H9 (cell line): ENCODE data around the gene TTBK1. TPM values are rescaled to one million over a fixed set of nuclear protein-coding genes. Genes with fewer than 3 reads are reported as not detected.

Experiments used
- DNase-seq: peaks from one replicate; pipeline ENCODE4 v3.0.0-alpha.2; 2017
- H2AFZ ChIP-seq: one replicate; pipeline ENCODE4 v1.6.1; 2013; ENCODE audit warnings: mild to moderate bottlenecking, low read length, control low read depth, moderate library complexity
- H2AK5ac ChIP-seq: 2 replicates; pipeline ENCODE4 v1.6.1; 2013; ENCODE audit warnings: low read length, control low read depth, mixed read lengths; ENCODE audit not compliant: insufficient read length
- H2BK120ac ChIP-seq: one replicate; pipeline ENCODE4 v1.6.1; 2013; ENCODE audit warnings: low read depth, mild to moderate bottlenecking, low read length, control low read depth, inconsistent platforms; ENCODE audit not compliant: poor library complexity, severe bottlenecking
- H2BK12ac ChIP-seq: 2 replicates; pipeline ENCODE4 v1.6.1; 2013; ENCODE audit warnings: low read length, control low read depth, mixed read lengths, low read depth; ENCODE audit not compliant: insufficient read length
- H2BK15ac ChIP-seq: 2 replicates; pipeline ENCODE4 v1.6.1; 2013; ENCODE audit warnings: low read depth, low read length, control low read depth
- H2BK20ac ChIP-seq: one replicate; pipeline ENCODE4 v1.6.1; 2013; ENCODE audit warnings: low read depth, mild to moderate bottlenecking, low read length, control low read depth, inconsistent platforms; ENCODE audit not compliant: poor library complexity, severe bottlenecking
- H2BK5ac ChIP-seq: 2 replicates; pipeline ENCODE4 v1.6.1; 2013; ENCODE audit warnings: low read length, control low read depth, mixed read lengths; ENCODE audit not compliant: insufficient read length
- H3K14ac ChIP-seq: 2 replicates; pipeline ENCODE4 v1.6.1; 2013; ENCODE audit warnings: low read length, control low read depth; ENCODE audit not compliant: insufficient read depth
- H3K18ac ChIP-seq: 2 replicates; pipeline ENCODE4 v1.6.1; 2013; ENCODE audit warnings: low read depth, mild to moderate bottlenecking, mixed read lengths, low read length, control low read depth; ENCODE audit not compliant: insufficient read length
- H3K23ac ChIP-seq: 2 replicates; pipeline ENCODE4 v1.6.1; 2013; ENCODE audit warnings: low read length, control low read depth, mixed read lengths, low read depth; ENCODE audit not compliant: insufficient read length
- H3K23me2 ChIP-seq: 2 replicates; pipeline ENCODE4 v1.6.1; 2013; ENCODE audit warnings: low read depth, mild to moderate bottlenecking, mixed read lengths, low read length, control low read depth; ENCODE audit not compliant: insufficient read length, poor library complexity, severe bottlenecking
- H3K27ac ChIP-seq: 2 replicates; pipeline ENCODE4 v1.5.1; 2013; ENCODE audit warnings: low read length, control low read depth, mixed read lengths, low read depth; ENCODE audit not compliant: insufficient read length
- H3K27me3 ChIP-seq: 2 replicates; pipeline ENCODE4 v1.6.1; 2013; ENCODE audit warnings: low read length, control low read depth, inconsistent platforms; ENCODE audit not compliant: insufficient read depth
- H3K4ac ChIP-seq: 2 replicates; pipeline ENCODE4 v1.6.1; 2013; ENCODE audit warnings: low read depth, mild to moderate bottlenecking, control low read depth, inconsistent platforms, low read length, moderate library complexity
- H3K4me1 ChIP-seq: 2 replicates; pipeline ENCODE4 v1.6.1; 2013; ENCODE audit warnings: low read length, control low read depth, inconsistent platforms; ENCODE audit not compliant: insufficient read depth
- H3K4me2 ChIP-seq: 2 replicates; pipeline ENCODE4 v1.6.1; 2013; ENCODE audit warnings: low read length, control low read depth, mixed read lengths; ENCODE audit not compliant: insufficient read length, insufficient read depth
- H3K56ac ChIP-seq: 2 replicates; pipeline ENCODE4 v1.6.1; 2013; ENCODE audit warnings: low read depth, mild to moderate bottlenecking, mixed read lengths, low read length, control low read depth; ENCODE audit not compliant: insufficient read length
- H3K79me1 ChIP-seq: 2 replicates; pipeline ENCODE4 v1.6.1; 2013; ENCODE audit warnings: low read depth, mild to moderate bottlenecking, moderate library complexity, low read length, control low read depth, inconsistent platforms; ENCODE audit not compliant: insufficient read depth, poor library complexity, severe bottlenecking
- H3K79me2 ChIP-seq: 2 replicates; pipeline ENCODE4 v1.6.1; 2013; ENCODE audit warnings: low read length, control low read depth, inconsistent platforms; ENCODE audit not compliant: insufficient read depth
- H3K9ac ChIP-seq: 2 replicates; pipeline ENCODE4 v1.6.1; 2013; ENCODE audit warnings: low read length, control low read depth, mixed read lengths; ENCODE audit not compliant: insufficient read length; ENCODE audit errors: extremely low read depth
- H3K9me3 ChIP-seq: one replicate; pipeline ENCODE4 v1.6.1; 2013; ENCODE audit warnings: low read depth, low read length, inconsistent platforms; ENCODE audit not compliant: control insufficient read depth
- H3T11ph ChIP-seq: one replicate; pipeline ENCODE4 v1.6.1; 2013; ENCODE audit warnings: mild to moderate bottlenecking, low read length, control low read depth, inconsistent platforms
- H4K20me1 ChIP-seq: one replicate; pipeline ENCODE4 v1.6.1; 2013; ENCODE audit not compliant: control insufficient read depth, insufficient read length, insufficient read depth
- H4K5ac ChIP-seq: 2 replicates; pipeline ENCODE4 v1.6.1; 2013; ENCODE audit warnings: low read depth, mild to moderate bottlenecking, mixed read lengths, low read length, control low read depth; ENCODE audit not compliant: insufficient read length
- H4K8ac ChIP-seq: replicated peaks from 2 replicates; pipeline ENCODE4 v1.6.1; 2013; ENCODE audit warnings: low read length, control low read depth, mixed read lengths, low read depth; ENCODE audit not compliant: insufficient read length
- H4K91ac ChIP-seq: 2 replicates; pipeline ENCODE4 v1.6.1; 2013; ENCODE audit warnings: low read depth, mild to moderate bottlenecking, moderate library complexity, mixed read lengths, low read length, control low read depth; ENCODE audit not compliant: insufficient read length
- H3K27ac Mint-ChIP-seq, 3 experiments: 2 replicates in 2 of 3; 3 replicates in 1 of 3; pipeline ENCODE4 v1.8.0; 2020 to 2021; ENCODE audit warnings: mixed read lengths in 3 of 3, mild to moderate bottlenecking in 1 of 3, moderate library complexity in 1 of 3
- H3K27me3 Mint-ChIP-seq: 2 replicates; pipeline ENCODE4 v1.8.0; 2021; ENCODE audit warnings: low read depth, mild to moderate bottlenecking, moderate library complexity, mixed read lengths
- H3K36me3 Mint-ChIP-seq, 3 experiments: 2 replicates in 2 of 3; 3 replicates in 1 of 3; pipeline ENCODE4 v1.8.0; 2020 to 2021; ENCODE audit warnings: low read depth in 3 of 3, mixed read lengths in 3 of 3; ENCODE audit not compliant: insufficient read depth in 1 of 3
- H3K4me1 Mint-ChIP-seq, 2 experiments: 2 replicates each; pipeline ENCODE4 v1.8.0; 2020; ENCODE audit warnings: mixed read lengths in 2 of 2
- H3K4me3 Mint-ChIP-seq, 2 experiments: 2 replicates in 1 of 2; 3 replicates in 1 of 2; pipeline ENCODE4 v1.8.0; 2020 to 2021; ENCODE audit warnings: mild to moderate bottlenecking in 2 of 2, mixed read lengths in 2 of 2, moderate library complexity in 1 of 2
- H3K9me3 Mint-ChIP-seq, 2 experiments: 2 replicates in 1 of 2; 3 replicates in 1 of 2; pipeline ENCODE4 v1.8.0; 2020; ENCODE audit warnings: mild to moderate bottlenecking in 2 of 2, mixed read lengths in 2 of 2, moderate library complexity in 1 of 2
- WGBS: extraction: QIAGEN DNeasy Blood & Tissue Kit; methylation state at CpG from one replicate; pipeline ENCODE4 v1.1.7; 2013; ENCODE audit warnings: missing lambda C conversion rate, low lambda C conversion rate, mixed read lengths; ENCODE audit not compliant: insufficient read length; ENCODE audit errors: extremely low coverage; 5-methylcytosine and 5-hydroxymethylcytosine counted together
- total RNA-seq: library from RNA; stranded (reverse); gene quantifications from 2 replicates; pipeline ENCODE4 v1.2.1, GENCODE V29; 2021
- TF ChIP-seq, protein P1 (sequence below): fragments of 200-600 bp; sonication (generic); conservative IDR thresholded peaks from 3 replicates; pipeline ENCODE4 v1.8.0; 2021; ENCODE audit warnings: antibody characterized with exemption, mild to moderate bottlenecking

Gene TTBK1
- total RNA-seq, 1 experiment from 2014 or later: 1.6 TPM

DNA sequence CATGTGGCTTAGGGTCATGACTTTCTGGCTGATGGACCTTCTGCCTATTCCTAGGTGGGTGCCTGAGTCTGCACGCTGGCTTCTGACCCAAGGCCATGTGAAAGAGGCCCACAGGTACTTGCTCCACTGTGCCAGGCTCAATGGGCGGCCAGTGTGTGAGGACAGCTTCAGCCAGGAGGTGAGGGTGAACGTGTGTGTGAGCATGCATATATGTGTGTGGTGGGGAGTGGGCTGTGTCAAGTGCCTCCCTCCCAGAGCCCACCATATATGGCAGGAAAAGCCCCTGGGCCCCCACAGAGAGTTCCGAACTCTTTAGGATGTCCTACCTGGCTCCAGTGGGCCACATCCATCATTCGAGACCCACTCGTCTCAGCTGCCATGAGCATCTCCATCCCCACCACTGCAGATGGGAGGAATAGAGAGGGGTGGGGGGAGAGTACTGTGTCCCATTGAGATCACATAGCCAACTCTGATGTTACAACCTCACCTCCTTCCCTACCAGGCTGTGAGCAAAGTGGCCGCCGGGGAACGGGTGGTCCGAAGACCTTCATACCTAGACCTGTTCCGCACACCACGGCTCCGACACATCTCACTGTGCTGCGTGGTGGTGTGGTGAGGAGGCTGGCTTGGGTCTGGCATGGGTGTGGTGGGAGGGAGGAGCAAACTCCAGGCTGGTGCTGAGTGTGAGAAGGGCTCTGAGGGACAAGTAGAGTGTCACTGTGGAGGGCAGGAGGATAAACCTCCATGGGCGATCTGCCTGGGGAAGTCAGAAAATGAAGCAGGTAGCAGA, 58.0 kb downstream of the TTBK1 start:
- Histone ChIP-seq H3K18ac (no peak overlapping the region), H2BK15ac (no peak overlapping the region), H2BK12ac (no peak overlapping the region), H3K27me3 (no peaks in the 10 kb centered on the region), H3K9me3 (no peaks in the 10 kb centered on the region), H3K4me2 (no peak overlapping the region), H3K23me2 (no peaks in the 10 kb centered on the region), H2AK5ac (no peak overlapping the region), H4K20me1 (no peaks in the 10 kb centered on the region), H2BK5ac (no peak overlapping the region), H2AFZ (no peak overlapping the region), H2BK20ac (no peak overlapping the region), H3K23ac (no peak overlapping the region), H3K56ac (no peak overlapping the region), H3K9ac (no peak overlapping the region), H3K79me1 (no peaks in the 10 kb centered on the region), H3K4ac (no peak overlapping the region), H4K8ac (no peak overlapping the region), H3T11ph (no peak overlapping the region), H4K91ac (no peak overlapping the region), H3K27ac (no peak overlapping the region), H3K4me1 (no peaks in the 10 kb centered on the region), H4K5ac (no peak overlapping the region), H2BK120ac (no peak overlapping the region), H3K79me2 (no peaks in the 10 kb centered on the region), H3K14ac (no peak overlapping the region)
- Mint-ChIP-seq H3K27ac (no peak overlapping the region; a peak in 1 of 7 replicates), H3K9me3 (no peaks in the 10 kb centered on the region), H3K36me3 (peaks cover 0 to 18% (median 4%) of the 10 kb centered on the region in 3 experiments; a peak in 4 of 7 replicates), H3K27me3 (peaks cover 12% of the 10 kb centered on the region), H3K4me3 (no peak overlapping the region), H3K4me1 (peaks cover 22 to 23% of the 10 kb centered on the region in 2 experiments)
- WGBS: no CpG with 5 or more reads among the region's 15 CpGs
- no peak for DNase-seq
- TF ChIP-seq, protein P1, sequence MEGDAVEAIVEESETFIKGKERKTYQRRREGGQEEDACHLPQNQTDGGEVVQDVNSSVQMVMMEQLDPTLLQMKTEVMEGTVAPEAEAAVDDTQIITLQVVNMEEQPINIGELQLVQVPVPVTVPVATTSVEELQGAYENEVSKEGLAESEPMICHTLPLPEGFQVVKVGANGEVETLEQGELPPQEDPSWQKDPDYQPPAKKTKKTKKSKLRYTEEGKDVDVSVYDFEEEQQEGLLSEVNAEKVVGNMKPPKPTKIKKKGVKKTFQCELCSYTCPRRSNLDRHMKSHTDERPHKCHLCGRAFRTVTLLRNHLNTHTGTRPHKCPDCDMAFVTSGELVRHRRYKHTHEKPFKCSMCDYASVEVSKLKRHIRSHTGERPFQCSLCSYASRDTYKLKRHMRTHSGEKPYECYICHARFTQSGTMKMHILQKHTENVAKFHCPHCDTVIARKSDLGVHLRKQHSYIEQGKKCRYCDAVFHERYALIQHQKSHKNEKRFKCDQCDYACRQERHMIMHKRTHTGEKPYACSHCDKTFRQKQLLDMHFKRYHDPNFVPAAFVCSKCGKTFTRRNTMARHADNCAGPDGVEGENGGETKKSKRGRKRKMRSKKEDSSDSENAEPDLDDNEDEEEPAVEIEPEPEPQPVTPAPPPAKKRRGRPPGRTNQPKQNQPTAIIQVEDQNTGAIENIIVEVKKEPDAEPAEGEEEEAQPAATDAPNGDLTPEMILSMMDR: no peak
